ENCODE measurements around the gene RUBCNL. TPM values are rescaled to one million over a fixed set of nuclear protein-coding genes. Genes with fewer than 3 reads are reported as not detected.

Gene RUBCNL
- total and polyA plus RNA-seq, 2 of the 4 experiments (the other 2 are of a cell fraction) = 0.03 TPM; not detected in 1

DNA sequence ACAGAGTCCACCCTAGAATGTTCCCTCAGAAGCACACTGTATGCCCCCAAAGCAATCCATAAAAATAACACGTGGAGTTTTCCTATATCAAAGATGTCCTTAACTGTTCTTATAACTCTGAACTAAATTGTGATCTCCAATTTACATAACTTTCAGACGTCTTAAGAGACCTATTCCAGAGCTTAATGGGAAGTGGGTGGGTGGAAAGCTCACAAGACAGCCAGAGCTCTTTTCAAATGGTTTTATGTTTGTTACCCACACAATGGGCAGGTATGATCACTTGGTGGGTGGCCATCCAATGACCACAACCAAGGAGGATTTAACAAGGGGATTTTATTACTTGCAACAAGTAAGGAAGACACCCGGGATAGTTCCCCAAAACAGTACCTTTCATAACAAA is 93.6 kb downstream of the RUBCNL start:
- Histone ChIP-seq H3K36me3 (ENCODE audit: control insufficient read depth, insufficient read depth, low read length) (no peaks in the 10 kb centered on the region), H3K4ac (ENCODE audit: low read depth, low read length) (no peak overlapping the region), H2AK9ac (replicated peaks; ENCODE audit: low read depth, low read length, poor library complexity) (no peak overlapping the region), H2BK20ac (ENCODE audit: low read depth, low read length) (no peak overlapping the region), H2BK5ac (ENCODE audit: low read depth, low read length, poor library complexity, severe bottlenecking) (no peak overlapping the region), H3K4me3 (ENCODE audit: insufficient read depth, low read depth, low read length) (no peak overlapping the region), H2BK15ac (ENCODE audit: low read depth, low read length) (no peak overlapping the region), H3K56ac (ENCODE audit: extremely low read depth, insufficient read depth, low read length) (no peak overlapping the region), H2AFZ (replicated peaks; ENCODE audit: low read length, poor library complexity) (no peak overlapping the region), H2AK5ac (ENCODE audit: low read depth, low read length) (no peak overlapping the region), H3K9me1 (ENCODE audit: insufficient read depth, low read length) (no peaks in the 10 kb centered on the region), H3K18ac (ENCODE audit: low read depth, low read length) (no peak overlapping the region), H3K27me3 (ENCODE audit: control insufficient read depth, insufficient read depth, low read length) (peaks cover 2% of the 10 kb centered on the region; the same call in 1 of the 2 replicates), H4K20me1 (ENCODE audit: insufficient read depth, low read length) (no peaks in the 10 kb centered on the region), H3K23ac (ENCODE audit: low read depth, low read length) (no peak overlapping the region), H3K79me1 (ENCODE audit: low read depth in 1 of 2, low read length in 2 of 2) (no peaks in the 10 kb centered on the region), H4K91ac (ENCODE audit: insufficient read depth, low read depth, low read length) (no peak overlapping the region), H4K8ac (ENCODE audit: low read depth in 2 of 2, low read length in 2 of 2) (no peak overlapping the region), H3K9me3 (ENCODE audit: control insufficient read depth, insufficient read depth, low read length) (no peaks in the 10 kb centered on the region), H4K5ac (ENCODE audit: low read depth, low read length) (no peak overlapping the region), H3K9ac (ENCODE audit: low read depth, low read length) (no peak overlapping the region), H2BK120ac (ENCODE audit: low read depth, low read length) (no peak overlapping the region), H3K4me2 (ENCODE audit: low read depth, low read length) (no peak overlapping the region), H3K14ac (replicated peaks; ENCODE audit: low read depth, low read length) (no peak overlapping the region), H3K4me1 (ENCODE audit: control insufficient read depth, insufficient read depth, low read length) (peaks cover 4% of the 10 kb centered on the region), H3K27ac (ENCODE audit: insufficient read depth, low read length) (no peak overlapping the region)
- no CpG with 5 or more reads among the region's 3 CpGs for WGBS, 2 experiments (ENCODE audit: extremely low coverage in 2 of 2, insufficient read length in 1 of 2)
- CTCF ChIA-PET = no interaction called here
- intact Hi-C loops (cut with micrococcal nuclease) = no loop called here
- POLR2A ChIA-PET (ENCODE audit: unreplicated experiment) = no interaction called here
- in situ Hi-C loops (cut with MboI; ENCODE audit: low sequenced_read_pairs) = no loop called here
- ATAC-seq (ENCODE audit: low read depth) (no peak), DNase-seq (no peak)
- TF ChIP-seq USF2 (IDR thresholded peaks at IDR 0.05; ENCODE audit: low read depth, low read length) = no peak
- no peak for TF ChIP-seq RCOR1 (IDR thresholded peaks at IDR 0.05; ENCODE audit: insufficient replicate concordance, low read length)
- no peak for TF ChIP-seq ELK1 (IDR thresholded peaks at IDR 0.05; ENCODE audit: borderline replicate concordance, low read depth, low read length)
- no peak for TF ChIP-seq NFE2L2 (IDR thresholded peaks at IDR 0.05; ENCODE audit: low read depth, low read length)
- no peak for TF ChIP-seq BHLHE40 (IDR thresholded peaks at IDR 0.05; ENCODE audit: low read depth, low read length)
- no TSS peak for BruUV-seq (replicated peaks)
- dilution Hi-C loops (cut with HindIII; ENCODE audit: low sequenced_read_pairs, unreplicated experiment) = no loop called here

Small RNA genes within 50 kb of the gene (microRNA-seq; reads per million reads assigned to microRNA genes)
- gene RNU2-6P (ENCODE audit: insufficient read depth, insufficient read length) (not detected), gene RNU6-68P (ENCODE audit: insufficient read depth, insufficient read length) (not detected)

Small RNA genes within 50 kb of the gene (small RNA-seq; reads per million reads assigned to genes)
- 0.98 to 996 (median 106) reads per million in 5 experiments for gene RNU2-6P
- gene RNU6-68P = 0 reads per million in 5 experiments

Other genes with a start within 250 kb of the RUBCNL start
- gene LCP1, start 205.1 kb downstream of the RUBCNL start, total RNA-seq (2012; rRNA removed) = not detected in 2 replicates
- not detected in 2 replicates for gene LCP1, start 205.1 kb downstream of the RUBCNL start, polyA plus RNA-seq (2012; rRNA removed)
- not detected in 2 replicates for gene LRRC63, start 175.3 kb downstream of the RUBCNL start, total RNA-seq (2012; rRNA removed)
- gene LRRC63, start 175.3 kb downstream of the RUBCNL start, polyA plus RNA-seq (2012; rRNA removed) = not detected in 2 replicates
- gene LRCH1, start 165.9 kb upstream of the RUBCNL start, total RNA-seq (2012; rRNA removed) = 7.8 and 8.8 TPM in 2 replicates
- gene LRCH1, start 165.9 kb upstream of the RUBCNL start, polyA plus RNA-seq (2012; rRNA removed) = 7.0 and 7.2 TPM in 2 replicates

Data from IMR-90 (cell line).